GM12878 (cell line): ENCODE results near the gene LDB3. TPM values are rescaled to one million over a fixed set of nuclear protein-coding genes. Genes with fewer than 3 reads are reported as not detected.

Experiments used
- ATAC-seq: fragments of 200-7000 bp; cut with Tn5 transposase; 3 replicates; pipeline ENCODE4 v1.9.1; 2020; ENCODE audit warnings: mild to moderate bottlenecking, moderate library complexity
- BruUV-seq: library from RNA; stranded (reverse); fragments of 400-500 nt; replicated peaks from 2 replicates; lab custom pipeline; 2021; lab: Mats Ljungman, UMichigan
- CTCF ChIA-PET: fragments of 300-600 bp; sonication (Branson Sonifier 250); formaldehyde crosslinking; extraction: SDS; loops from one replicate; lab custom pipeline; 2021; ENCODE audit warnings: inconsistent platforms; lab: Yijun Ruan, JAX
- POLR2A ChIA-PET: fragments of 350-600 bp; formaldehyde crosslinking; extraction: SDS; loops from one replicate; lab custom pipeline; 2021; ENCODE audit warnings: inconsistent platforms; lab: Charles Lee
- RAD21 ChIA-PET: fragments of 300-600 bp; sonication (Branson Sonifier 250); formaldehyde crosslinking; loops from one replicate; lab custom pipeline; 2023; ENCODE audit warnings: antibody characterized with exemption; ENCODE audit not compliant: unreplicated experiment; lab: Charles Lee
- SMC1A ChIA-PET: fragments of 300-600 bp; sonication (Branson Sonifier 250); formaldehyde crosslinking; loops from one replicate; lab custom pipeline; 2023; ENCODE audit not compliant: unreplicated experiment, uncharacterized antibody; lab: Charles Lee
- DNase-seq: peaks from one replicate; pipeline ENCODE4 v3.0.0-alpha.2; 2011; ENCODE audit warnings: low read depth, low spot score
- FAIRE-seq: peaks from 3 replicates; lab custom pipeline; 2011; peaks lifted over from hg19 to GRCh38; lab: Jason Lieb, UNC
- H2AFZ ChIP-seq: 2 replicates; pipeline ENCODE4 v1.6.0; 2011; ENCODE audit warnings: low read depth, low read length, control low read depth; ENCODE audit not compliant: control insufficient read depth
- H3K27ac ChIP-seq: 2 replicates; pipeline ENCODE4 v1.5.1; 2011; ENCODE audit warnings: control low read depth; ENCODE audit not compliant: control insufficient read depth, insufficient read depth
- H3K27me3 ChIP-seq, 2 experiments: replicated peaks in 1 of 2; 2 replicates each; pipeline versions ENCODE4 v1.6.0 to v1.6.1; 2011; ENCODE audit warnings: low read length in 1 of 2; ENCODE audit not compliant: control insufficient read depth in 2 of 2, insufficient read depth in 2 of 2
- H3K36me3 ChIP-seq, 2 experiments: 2 replicates each; pipeline ENCODE4 v1.5.1; 2011; ENCODE audit warnings: low read length in 1 of 2; ENCODE audit not compliant: control insufficient read depth in 2 of 2, insufficient read depth in 2 of 2
- H3K4me1 ChIP-seq: 2 replicates; pipeline ENCODE4 v1.6.1; 2011; ENCODE audit warnings: mild to moderate bottlenecking, low read length, moderate library complexity, mixed read lengths; ENCODE audit not compliant: control insufficient read depth, insufficient read depth
- H3K4me2 ChIP-seq: 2 replicates; pipeline ENCODE4 v1.6.0; 2011; ENCODE audit warnings: control low read depth; ENCODE audit not compliant: control insufficient read depth, insufficient read depth
- H3K4me3 ChIP-seq: fragments of 200-600 bp; sonication (generic); 2 replicates; pipeline ENCODE4 v1.5.1; 2016
- H3K79me2 ChIP-seq: 2 replicates; pipeline ENCODE4 v1.6.0; 2011; ENCODE audit warnings: low read length; ENCODE audit not compliant: control insufficient read depth, insufficient read depth
- H3K9ac ChIP-seq: 2 replicates; pipeline ENCODE4 v1.8.0; 2011; ENCODE audit warnings: low read length, control low read depth, mixed read lengths; ENCODE audit not compliant: control insufficient read depth, insufficient read depth
- H3K9me3 ChIP-seq: replicated peaks from 3 replicates; pipeline ENCODE4 v1.5.1; 2011; ENCODE audit warnings: mild to moderate bottlenecking, low read length; ENCODE audit not compliant: control insufficient read depth, insufficient read depth
- H4K20me1 ChIP-seq: 2 replicates; pipeline ENCODE4 v1.6.0; 2011; ENCODE audit not compliant: control insufficient read depth, insufficient read depth
- ASH2L ChIP-seq: fragments of 300-600, 200-600 bp; sonication (generic); IDR thresholded peaks from 2 replicates; pipeline ENCODE4 v1.6.1; 2017; ENCODE audit warnings: low read depth, mild to moderate bottlenecking, borderline replicate concordance
- BHLHE40 ChIP-seq, 2 experiments: fragments of 450-650 bp in 1 of 2; IDR thresholded peaks; 2 replicates each; pipeline ENCODE4 v1.6.1; 2011 to 2017; ENCODE audit warnings: low read depth in 2 of 2, borderline replicate concordance in 1 of 2, improper control_type of control experiment in 1 of 2, low read length in 1 of 2, mild to moderate bottlenecking in 1 of 2
- NBN ChIP-seq: fragments of 450-650 bp; IDR thresholded peaks from 2 replicates; pipeline ENCODE4 v1.6.1; 2016
- PAX5 ChIP-seq: IDR thresholded peaks from 2 replicates; pipeline ENCODE4 v1.6.1; 2011; ENCODE audit warnings: low read depth, low read length, borderline replicate concordance
- RAD51 ChIP-seq: fragments of 450-650 bp; IDR thresholded peaks from 2 replicates; pipeline ENCODE4 v1.6.1; 2016; ENCODE audit warnings: moderate library complexity, mild to moderate bottlenecking, inconsistent platforms
- SIN3A ChIP-seq: IDR thresholded peaks from 2 replicates; pipeline ENCODE4 v1.6.1; 2012; ENCODE audit warnings: low read depth, low read length, improper control_type of control experiment
- SPI1 ChIP-seq: IDR thresholded peaks from 2 replicates; pipeline ENCODE4 v1.6.1; 2011; ENCODE audit warnings: low read depth, mild to moderate bottlenecking, low read length, moderate library complexity, borderline replicate concordance; ENCODE audit not compliant: insufficient read depth
- WGBS: methylation state at CpG from one replicate; pipeline ENCODE4 v1.1.6; 2016; ENCODE audit warnings: low lambda C conversion rate; ENCODE audit not compliant: insufficient replicate concordance, insufficient coverage; ENCODE audit errors: missing lambda C conversion rate; 5-methylcytosine and 5-hydroxymethylcytosine counted together
- in situ Hi-C: fragments of 300-500 bp; cut with MboI; formaldehyde crosslinking; loops from 9 replicates; pipeline ENCODE4 v1.14.3; 2018; ENCODE audit warnings: mixed read lengths
- intact Hi-C: fragments of 100-400 bp; cut with micrococcal nuclease; formaldehyde crosslinking; loops from one replicate; pipeline ENCODE4 v1.14.2; 2022; ENCODE audit not compliant: unreplicated experiment
- polyA plus RNA-seq, 11 experiments: library from polyadenylated mRNA; depleted of rRNA in 4 of 11; unstranded in 6 of 11; stranded (reverse) in 5 of 11; fragments of >200 nt; fragmentation: Nextera tagmentation in 4 of 11; fragmentation: Illumina TruSeq in 1 of 11; extraction: Ambion mirVana in 4 of 11; extraction: Trizol in 1 of 11; gene quantifications; 1 replicate in 1 of 11; 2 replicates in 10 of 11; pipeline versions ENCODE4 v1.2.1 to v1.2.3, GENCODE V29; 2011 to 2016; ENCODE audit warnings: inconsistent platforms in 2 of 11, missing spikeins in 2 of 11, low read depth in 1 of 11
- total RNA-seq, 4 experiments: library from RNA; depleted of rRNA in 3 of 4; stranded (reverse); fragments of >200 nt in 3 of 4; fragmentation: Illumina TruSeq in 1 of 4; extraction: Trizol in 1 of 4; gene quantifications; 2 replicates each; pipeline versions ENCODE4 v1.2.1 to v1.2.3, GENCODE V29; 2013 to 2021
- TF ChIP-seq, protein P1 (sequence below): IDR thresholded peaks from 2 replicates; pipeline ENCODE4 v1.6.1; 2011; ENCODE audit warnings: borderline replicate concordance, low read depth, mild to moderate bottlenecking, moderate library complexity, mixed read lengths, low read length; ENCODE audit not compliant: insufficient read depth; ENCODE audit errors: extremely low read length
- TF ChIP-seq, protein P2 (sequence below): fragments of 450-650 bp; IDR thresholded peaks from 2 replicates; pipeline ENCODE4 v1.6.1; 2017; ENCODE audit warnings: mild to moderate bottlenecking, moderate library complexity

The LDB3 gene
- total and polyA plus RNA-seq, 10 of the 15 experiments (the other 5 are each of a cell fraction or from before 2014, with no cell fraction given): 0.02 to 0.07 (median 0.04) TPM; not detected in 1

DNA sequence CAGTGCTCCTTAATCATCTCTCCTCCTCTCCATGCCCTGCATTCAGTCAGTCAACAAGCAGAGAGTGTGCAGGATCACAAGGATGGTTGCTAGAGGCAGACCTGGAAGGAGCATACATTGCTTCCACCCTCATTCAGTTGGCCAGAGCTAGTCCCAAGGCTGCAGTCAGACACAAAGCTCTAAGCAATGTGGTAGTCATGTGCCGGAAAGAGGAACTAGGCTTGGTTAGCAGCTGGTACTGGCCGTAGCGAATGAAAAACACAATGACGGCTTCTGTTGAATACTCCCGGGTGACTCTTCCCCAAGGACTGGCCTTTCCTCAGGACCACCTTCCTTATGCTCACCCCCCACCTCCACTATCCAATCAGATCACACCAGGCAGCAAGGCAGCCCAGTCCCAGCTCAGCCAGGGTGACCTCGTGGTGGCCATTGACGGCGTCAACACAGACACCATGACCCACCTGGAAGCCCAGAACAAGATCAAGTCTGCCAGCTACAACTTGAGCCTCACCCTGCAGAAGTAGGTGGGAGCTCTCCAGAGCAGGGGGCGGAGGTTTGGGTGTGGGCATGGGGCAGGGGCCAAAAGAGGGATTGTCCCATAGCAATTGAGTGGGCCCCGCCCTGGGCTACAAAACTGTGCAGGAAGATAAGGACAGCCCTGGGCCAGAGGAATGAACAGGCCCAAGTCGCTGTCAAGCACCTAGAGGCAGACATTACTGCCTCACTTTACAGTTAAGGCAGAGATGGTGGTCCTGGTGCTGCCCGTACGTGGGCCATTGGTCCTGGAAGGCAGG, 10.9 kb downstream of the LDB3 start:
- ChIA-PET CTCF (interaction anchor here (0.8 to 1.9 kb wide), 3 partner anchors 10 to 36 kb away, joined by 3 to 5 read pairs (median 3); no protein-coding TSS in a partner anchor), SMC1A (interaction anchor here (1.0 kb wide), 3 partner anchors 15 to 49 kb away, joined by 3 read pairs; no protein-coding TSS in a partner anchor), RAD21 (interaction anchor here (0.6 kb wide), 1 partner anchor 10 kb away, joined by 3 read pairs; no protein-coding TSS in a partner anchor), POLR2A (no interaction called here)
- Histone ChIP-seq H3K27me3 (no peaks in the 10 kb centered on the region; a peak in 1 of 4 replicates), H3K9me3 (no peaks in the 10 kb centered on the region), H3K79me2 (no peaks in the 10 kb centered on the region), H3K4me1 (peaks cover 4% of the 10 kb centered on the region; the same call in 1 of the 2 replicates), H2AFZ (peak overlapping the region; percentile 42), H3K36me3 (no peaks in the 10 kb centered on the region), H3K27ac (no peak overlapping the region), H3K4me3 (no peak overlapping the region), H4K20me1 (no peaks in the 10 kb centered on the region), H3K4me2 (no peak overlapping the region; the same call in 1 of the 2 replicates), H3K9ac (no peak overlapping the region)
- intact Hi-C loops: no loop called here
- no TSS peak for BruUV-seq
- WGBS: 39% methylated on average over 13 of the region's 13 CpGs
- DNase-seq: peak; percentile 7
- in situ Hi-C loops: no loop called here
- peak; percentile 72 for FAIRE-seq
- peak; percentile 68 for ATAC-seq
- TF ChIP-seq, protein P1, sequence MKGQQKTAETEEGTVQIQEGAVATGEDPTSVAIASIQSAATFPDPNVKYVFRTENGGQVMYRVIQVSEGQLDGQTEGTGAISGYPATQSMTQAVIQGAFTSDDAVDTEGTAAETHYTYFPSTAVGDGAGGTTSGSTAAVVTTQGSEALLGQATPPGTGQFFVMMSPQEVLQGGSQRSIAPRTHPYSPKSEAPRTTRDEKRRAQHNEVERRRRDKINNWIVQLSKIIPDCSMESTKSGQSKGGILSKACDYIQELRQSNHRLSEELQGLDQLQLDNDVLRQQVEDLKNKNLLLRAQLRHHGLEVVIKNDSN: peak; percentile 25
- TF ChIP-seq RAD51 (peak; percentile 63; the same call in 1 of the 2 replicates), ASH2L (no peak), BHLHE40 (IDR thresholded peaks at IDR 0.05; ENCODE audit: borderline replicate concordance in 1 of 2, low read depth in 2 of 2, low read length in 1 of 2) (peak; percentile 16 to 77; a peak in 2 of 4 replicates), PAX5 (0 out of 2 replicates have a peak, but pooled peaks have one; percentile 17), SIN3A (no peak), NBN (no peak), SPI1 (peak; percentile 78)
- TF ChIP-seq, protein P2, sequence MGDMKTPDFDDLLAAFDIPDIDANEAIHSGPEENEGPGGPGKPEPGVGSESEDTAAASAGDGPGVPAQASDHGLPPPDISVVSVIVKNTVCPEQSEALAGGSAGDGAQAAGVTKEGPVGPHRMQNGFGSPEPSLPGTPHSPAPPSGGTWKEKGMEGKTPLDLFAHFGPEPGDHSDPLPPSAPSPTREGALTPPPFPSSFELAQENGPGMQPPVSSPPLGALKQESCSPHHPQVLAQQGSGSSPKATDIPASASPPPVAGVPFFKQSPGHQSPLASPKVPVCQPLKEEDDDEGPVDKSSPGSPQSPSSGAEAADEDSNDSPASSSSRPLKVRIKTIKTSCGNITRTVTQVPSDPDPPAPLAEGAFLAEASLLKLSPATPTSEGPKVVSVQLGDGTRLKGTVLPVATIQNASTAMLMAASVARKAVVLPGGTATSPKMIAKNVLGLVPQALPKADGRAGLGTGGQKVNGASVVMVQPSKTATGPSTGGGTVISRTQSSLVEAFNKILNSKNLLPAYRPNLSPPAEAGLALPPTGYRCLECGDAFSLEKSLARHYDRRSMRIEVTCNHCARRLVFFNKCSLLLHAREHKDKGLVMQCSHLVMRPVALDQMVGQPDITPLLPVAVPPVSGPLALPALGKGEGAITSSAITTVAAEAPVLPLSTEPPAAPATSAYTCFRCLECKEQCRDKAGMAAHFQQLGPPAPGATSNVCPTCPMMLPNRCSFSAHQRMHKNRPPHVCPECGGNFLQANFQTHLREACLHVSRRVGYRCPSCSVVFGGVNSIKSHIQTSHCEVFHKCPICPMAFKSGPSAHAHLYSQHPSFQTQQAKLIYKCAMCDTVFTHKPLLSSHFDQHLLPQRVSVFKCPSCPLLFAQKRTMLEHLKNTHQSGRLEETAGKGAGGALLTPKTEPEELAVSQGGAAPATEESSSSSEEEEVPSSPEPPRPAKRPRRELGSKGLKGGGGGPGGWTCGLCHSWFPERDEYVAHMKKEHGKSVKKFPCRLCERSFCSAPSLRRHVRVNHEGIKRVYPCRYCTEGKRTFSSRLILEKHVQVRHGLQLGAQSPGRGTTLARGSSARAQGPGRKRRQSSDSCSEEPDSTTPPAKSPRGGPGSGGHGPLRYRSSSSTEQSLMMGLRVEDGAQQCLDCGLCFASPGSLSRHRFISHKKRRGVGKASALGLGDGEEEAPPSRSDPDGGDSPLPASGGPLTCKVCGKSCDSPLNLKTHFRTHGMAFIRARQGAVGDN: peak; percentile 97
